NCI-H82 treated with DMSO at 0.1 percent for 48 hours (cell line): ENCODE measurements around the gene POC1A.

ENCODE experiments used
- DNase-seq: peaks from one replicate; lab custom pipeline; 2025; ENCODE audit not compliant: unreplicated experiment; lab: John Stamatoyannopoulos, UW

POC1A gene

DNA sequence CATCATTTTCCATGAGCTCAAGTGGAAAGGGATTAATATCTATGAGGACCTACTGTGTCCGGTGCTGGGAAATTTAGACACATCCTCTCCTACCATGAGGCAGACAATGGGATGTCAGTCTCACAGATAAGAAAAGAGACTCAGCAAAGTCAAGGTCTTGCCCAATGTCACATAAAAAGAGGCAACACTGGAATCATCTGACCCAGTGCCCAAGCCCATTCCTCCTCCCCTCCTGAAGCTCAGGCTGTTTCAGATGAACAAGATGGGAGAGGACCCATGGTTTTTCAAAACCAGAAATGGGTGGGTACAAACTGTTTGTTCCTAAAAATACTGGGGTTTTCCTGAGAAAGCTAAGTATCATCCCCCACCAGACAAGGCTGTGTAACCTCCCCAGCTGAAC lies 22.2 kb downstream of the POC1A start:
- DNase-seq, result no peak

DNA sequence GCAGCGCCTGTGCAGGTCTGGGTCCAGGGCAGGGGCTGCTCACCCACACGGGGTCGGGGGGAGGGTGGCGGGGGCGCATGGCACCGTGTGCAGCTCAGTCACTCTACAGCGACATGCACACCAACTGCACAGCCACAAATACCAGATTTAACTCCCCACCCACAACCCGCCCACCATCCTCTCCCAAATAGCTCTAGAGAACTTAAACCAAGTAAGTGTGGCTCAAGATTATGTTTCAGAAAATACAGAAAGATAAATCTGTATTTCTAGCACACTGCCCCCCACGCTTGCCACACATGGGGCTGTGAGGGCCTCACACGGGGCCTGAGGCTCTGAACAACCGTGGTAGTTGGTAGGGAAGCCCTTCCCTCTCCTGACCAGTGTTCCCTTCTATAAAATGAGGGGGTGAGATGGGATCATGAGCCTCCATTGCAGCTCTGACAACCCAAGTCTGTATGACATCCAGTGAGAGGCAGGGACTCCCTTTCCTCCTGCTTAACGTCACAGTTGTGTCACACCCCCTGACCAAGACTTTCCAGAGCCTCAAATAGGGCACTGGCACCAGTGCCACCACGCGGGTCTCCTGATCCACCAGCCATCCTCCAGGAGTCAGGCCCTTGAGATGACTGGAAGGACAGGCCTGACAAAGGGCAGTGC lies 23.1 kb downstream of the POC1A start:
- DNase-seq, result no peak

DNA sequence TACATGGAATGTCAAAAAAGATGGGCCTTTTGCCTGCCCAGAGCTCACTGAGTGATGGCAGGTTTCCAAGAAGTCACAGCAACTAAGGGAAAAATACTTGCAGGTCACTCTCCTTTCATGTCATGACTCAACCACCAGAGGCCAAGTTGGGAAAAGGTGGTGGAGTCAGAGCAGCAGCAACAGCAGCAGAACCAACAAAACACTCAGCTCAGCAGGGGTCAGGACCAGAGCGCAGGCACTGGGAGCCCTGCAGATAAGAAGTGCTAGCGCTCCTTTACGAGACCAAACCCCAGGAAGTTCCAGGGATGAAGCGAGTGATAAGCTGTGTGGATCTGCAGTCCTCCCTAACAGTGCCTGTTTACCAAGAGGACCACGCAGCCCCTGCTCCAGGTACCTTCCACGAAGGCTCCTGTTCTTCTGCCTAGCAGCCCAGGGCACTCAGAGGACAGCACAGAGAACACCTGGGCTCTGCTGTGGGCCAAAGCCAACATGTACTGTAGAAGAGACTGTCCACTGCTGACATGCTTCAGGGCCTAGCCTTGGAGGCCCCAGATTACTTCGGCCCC lies 26.0 kb downstream of the POC1A start:
- DNase-seq, result no peak

DNA sequence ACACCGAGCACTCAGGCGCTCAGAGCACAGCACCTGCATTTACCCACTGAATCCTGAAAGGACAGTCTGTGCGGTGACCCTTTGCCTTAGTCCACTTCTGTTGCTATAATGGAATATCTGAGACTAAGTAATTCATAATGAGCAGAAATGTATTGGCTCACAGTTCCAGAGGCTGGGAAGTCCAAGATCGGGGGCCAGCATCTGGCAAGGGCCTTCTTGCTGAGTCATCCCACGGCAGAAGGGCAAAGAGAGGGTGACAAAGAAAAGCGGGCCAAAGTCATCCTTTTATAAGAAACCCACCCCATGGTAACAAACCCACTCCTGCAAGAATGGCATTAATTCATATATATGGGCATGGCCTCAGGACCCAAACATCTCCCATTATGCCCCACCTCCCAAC lies 27.7 kb downstream of the POC1A start:
- DNase-seq, result no peak

GRCh38 chr3:52126036-52126435 lies 28.2 kb downstream of the POC1A start:
- no peak for DNase-seq

DNA sequence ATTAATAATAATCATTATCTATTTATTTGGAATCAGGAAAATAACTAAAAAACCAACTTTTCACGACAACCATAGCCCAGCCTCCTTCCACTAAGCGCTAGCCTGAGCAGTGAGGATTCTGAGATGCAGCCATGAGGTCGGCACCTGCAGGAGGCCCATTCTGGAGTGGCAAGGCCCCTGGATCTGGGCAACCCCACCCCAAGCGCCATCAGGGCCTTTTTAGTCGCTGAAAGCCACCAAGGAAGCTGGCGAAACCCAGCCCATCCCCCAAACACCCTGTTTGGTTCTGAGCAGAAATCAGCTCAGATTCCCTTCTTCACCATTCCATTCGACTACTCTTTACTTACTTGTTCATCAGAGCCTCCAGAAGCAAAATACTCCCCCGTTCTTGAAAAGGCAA lies 29.5 kb downstream of the POC1A start:
- no peak for DNase-seq

- no peak for DNase-seq
These were observed 30.1 kb downstream of the POC1A start for GRCh38 chr3:52124126-52124525.

DNA sequence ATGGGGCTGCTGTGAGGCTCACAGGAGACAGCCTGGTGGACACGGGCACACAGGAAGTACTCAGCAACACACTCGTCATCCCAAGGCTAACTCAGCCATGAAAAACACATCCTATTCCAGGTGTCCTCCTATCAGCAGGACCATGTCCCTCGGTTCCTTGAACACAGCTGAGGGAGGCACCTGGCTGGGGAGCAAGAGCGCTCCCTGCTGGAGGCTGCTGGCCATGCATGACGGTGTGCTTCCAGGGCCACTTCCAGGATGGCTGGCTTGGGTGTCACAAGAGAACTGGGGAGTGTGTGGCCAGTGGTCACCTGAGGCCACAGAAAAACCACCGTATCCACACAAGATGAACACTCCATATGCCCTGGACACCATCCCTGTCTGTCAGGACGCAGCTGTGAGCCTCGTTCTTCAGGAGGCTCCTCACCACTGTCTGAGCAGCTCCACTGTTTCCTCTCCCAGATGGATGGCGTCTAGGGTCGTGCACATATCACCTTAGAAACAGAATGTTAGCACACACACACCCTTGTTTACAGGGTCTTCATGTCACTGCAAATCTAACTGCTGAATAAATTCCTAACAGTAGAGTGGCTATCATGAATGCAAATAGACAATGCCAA lies 31.0 kb downstream of the POC1A start:
- peak; percentile 2 for DNase-seq

GRCh38 chr3:52122491-52122890 lies 31.7 kb downstream of the POC1A start:
- DNase-seq, result no peak

GRCh38 chr3:52121813-52122212 lies 32.4 kb downstream of the POC1A start:
- DNase-seq, result no peak

DNA sequence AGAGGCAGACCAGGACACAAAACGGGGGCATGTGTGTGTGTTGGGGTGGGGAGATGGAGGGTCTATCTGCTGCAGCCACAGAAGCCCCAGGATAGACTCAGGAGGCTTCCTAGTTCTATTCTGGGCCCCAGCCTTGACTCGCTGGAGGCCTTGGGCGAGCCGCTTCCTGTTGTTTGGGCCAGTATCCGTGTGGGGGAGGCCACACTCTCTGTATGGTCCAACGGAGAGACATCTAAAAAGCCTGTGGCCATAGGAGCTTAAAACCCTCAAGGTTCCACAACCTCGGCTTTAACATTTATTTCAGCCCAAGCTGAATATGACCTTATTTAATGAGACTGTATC lies 32.8 kb downstream of the POC1A start:
- no peak for DNase-seq

DNA sequence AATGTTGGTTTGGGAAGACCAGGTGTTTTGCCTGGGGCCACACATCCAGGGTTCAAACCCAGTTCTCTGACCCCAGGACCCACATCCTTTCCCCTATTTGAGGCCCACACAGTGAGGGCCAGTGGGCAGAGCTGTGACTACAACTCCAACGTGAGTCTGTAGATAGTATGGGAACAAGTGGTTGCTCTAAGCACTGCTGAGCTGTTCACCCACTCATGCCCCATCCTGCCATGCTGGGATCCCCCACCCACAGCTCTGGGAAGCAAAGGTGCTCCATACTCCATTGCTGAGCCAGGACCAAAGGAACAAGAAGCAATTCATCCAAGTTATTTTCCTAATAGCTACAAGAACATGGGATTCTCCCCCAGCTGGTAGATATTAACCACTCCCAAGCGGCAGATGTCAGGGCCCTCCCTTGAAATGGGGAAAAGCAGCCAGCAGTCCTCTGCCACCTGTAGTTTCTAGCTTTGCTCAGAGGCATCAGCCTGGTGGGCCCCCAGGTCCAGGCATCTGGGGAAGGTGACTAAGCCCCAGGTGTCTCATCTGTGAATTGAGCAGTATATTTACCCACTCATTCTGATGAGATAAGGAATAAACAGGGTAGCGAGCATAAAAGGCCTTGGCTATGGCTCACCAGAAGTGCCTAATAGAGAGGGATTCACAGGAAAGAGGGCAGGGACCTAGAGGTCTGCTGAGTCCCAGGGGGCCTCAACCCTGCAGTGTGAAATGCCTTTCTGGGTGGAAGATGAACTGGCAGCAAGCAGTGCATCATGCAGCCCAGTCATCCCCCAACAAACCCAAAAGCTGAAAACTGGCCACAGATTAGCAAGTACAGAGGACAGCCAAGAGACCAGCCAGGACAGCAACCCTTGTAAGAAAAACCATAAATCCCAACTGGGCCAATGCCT lies 33.4 kb downstream of the POC1A start:
- DNase-seq, result no peak

DNA sequence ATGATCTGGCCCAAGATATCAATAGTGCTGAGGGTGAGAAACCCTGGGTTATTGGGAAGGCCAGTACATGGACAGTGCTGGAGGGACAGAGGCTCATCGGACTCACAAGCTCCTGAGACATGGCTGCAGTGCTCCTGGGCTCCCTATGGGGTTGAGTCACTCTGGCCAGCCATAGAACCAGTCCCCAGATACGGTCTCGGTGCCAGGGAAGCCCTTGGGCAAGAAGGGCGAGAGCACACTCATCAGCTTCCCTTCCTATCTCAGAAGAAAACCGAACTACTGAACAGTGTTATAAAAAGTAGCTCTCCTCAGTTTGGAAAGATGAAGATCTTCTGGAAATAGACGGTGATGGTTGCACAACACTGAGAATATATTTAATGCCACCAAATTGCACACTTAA lies 34.4 kb downstream of the POC1A start:
- DNase-seq, result no peak

- no peak for DNase-seq
These were observed 35.1 kb downstream of the POC1A start for GRCh38 chr3:52119099-52119498.

- DNase-seq, result no peak
These were observed 35.9 kb downstream of the POC1A start for GRCh38 chr3:52118156-52118875.

DNA sequence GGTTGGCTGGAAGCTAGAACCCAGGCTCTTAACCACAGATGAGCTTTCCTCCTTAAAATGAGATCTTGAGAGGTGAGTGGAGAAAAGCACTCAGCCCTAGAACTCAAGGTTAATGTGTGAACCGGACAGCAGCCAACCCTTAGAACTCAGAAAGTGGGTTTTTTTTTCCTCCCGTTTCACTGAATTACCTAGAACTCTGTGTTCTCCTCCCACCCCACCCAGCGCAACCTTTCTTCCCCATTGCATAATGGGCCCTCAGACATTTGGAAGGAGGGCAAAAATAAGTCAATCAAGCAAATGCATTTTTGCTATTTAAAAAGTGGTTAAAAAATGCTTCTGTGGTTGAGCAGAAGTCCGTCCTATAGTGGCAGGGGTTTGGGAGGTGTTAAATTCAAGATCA lies 36.7 kb downstream of the POC1A start:
- DNase-seq, result no peak

DNA sequence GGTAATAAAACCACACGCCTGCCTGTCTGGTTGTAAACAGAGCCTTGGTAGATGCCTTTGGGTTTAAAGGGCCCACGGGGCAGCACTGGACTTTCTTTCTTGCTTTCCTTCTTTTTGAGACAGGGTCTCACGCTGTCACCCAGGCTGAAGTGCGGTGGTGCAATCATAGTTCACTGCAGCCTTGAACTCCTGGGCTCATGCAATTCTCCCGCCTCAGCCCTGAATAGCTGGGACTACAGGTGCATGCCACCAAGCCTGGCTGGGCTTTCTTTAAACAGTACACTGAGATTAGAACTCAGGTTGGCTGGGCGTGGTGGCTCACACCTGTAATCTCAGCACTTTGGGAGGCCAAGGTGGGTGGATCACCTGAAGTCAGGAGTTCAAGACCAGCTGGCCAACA lies 42.2 kb downstream of the POC1A start:
- DNase-seq, result no peak

GRCh38 chr3:52110502-52110901 lies 43.7 kb downstream of the POC1A start:
- no peak for DNase-seq

DNA sequence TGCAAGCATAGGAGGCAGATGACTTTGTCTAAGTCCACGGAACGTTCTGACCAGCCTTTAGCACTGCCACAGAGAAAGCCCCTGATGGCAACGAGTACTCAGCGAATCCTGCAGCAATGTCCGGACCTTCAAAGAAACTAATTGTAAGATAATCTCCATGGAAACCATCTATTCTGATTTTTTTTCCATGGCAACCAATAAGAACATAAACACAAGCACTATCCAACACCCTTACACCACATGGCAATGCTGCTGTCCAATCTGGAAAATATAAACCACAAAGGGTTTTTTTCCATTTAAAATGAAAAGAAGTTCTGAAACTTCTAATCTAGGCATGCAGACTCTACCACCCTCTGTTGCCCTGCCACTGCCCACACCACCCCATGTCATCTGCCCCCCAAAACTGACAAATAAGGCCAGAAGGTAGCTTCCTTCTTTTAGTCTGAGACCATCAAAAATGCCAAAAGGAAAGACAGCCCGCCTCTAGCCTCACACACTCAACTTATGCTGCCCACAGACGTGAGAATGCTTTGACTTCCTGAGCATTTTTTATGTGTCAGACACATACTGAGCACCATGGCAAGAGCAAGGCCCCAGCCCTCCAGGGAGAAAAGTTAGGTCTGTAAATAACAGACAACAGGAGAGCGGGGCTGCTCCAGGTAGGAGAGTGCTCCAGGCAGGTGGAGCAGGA lies 44.5 kb downstream of the POC1A start:
- no peak for DNase-seq

- DNase-seq, result no peak
These were observed 45.7 kb downstream of the POC1A start for GRCh38 chr3:52108302-52109232.
